ENCODE measurements around the gene KRTAP1-5. TPM values are rescaled to one million over a fixed set of nuclear protein-coding genes. Genes with fewer than 3 reads are reported as not detected.
"Not testable (repeated sequence)": the region's sequence is repeated elsewhere in the genome, so short reads cannot be mapped to it uniquely, and the experiment has no call there.

Gene KRTAP1-5
- total RNA-seq, 2 donors from 2014 or later, result not detected

GRCh38 chr17:41040783-41041571 lies 14.0 kb upstream of the KRTAP1-5 start, which contains the start of gene KRTAP1-1:
KRTAP1-1 (minus strand) TSS chr17:41041450; CDS start chr17:41041397, 53 bp downstream.
- not testable (repeated sequence) for H3K4me3 ChIP-seq; H3K27ac ChIP-seq; H3K36me3 ChIP-seq; DNase-seq (ENCODE audit: low spot score); H3K27me3 ChIP-seq (replicated peaks; ENCODE audit: insufficient read depth); ATAC-seq (ENCODE audit: insufficient number of reproducible peaks, low FRiP score, low read depth); H3K9me3 ChIP-seq; H3K4me1 ChIP-seq (ENCODE audit: control insufficient read depth in 1 of 2, low read depth in 2 of 2)
- TF ChIP-seq, protein P1, sequence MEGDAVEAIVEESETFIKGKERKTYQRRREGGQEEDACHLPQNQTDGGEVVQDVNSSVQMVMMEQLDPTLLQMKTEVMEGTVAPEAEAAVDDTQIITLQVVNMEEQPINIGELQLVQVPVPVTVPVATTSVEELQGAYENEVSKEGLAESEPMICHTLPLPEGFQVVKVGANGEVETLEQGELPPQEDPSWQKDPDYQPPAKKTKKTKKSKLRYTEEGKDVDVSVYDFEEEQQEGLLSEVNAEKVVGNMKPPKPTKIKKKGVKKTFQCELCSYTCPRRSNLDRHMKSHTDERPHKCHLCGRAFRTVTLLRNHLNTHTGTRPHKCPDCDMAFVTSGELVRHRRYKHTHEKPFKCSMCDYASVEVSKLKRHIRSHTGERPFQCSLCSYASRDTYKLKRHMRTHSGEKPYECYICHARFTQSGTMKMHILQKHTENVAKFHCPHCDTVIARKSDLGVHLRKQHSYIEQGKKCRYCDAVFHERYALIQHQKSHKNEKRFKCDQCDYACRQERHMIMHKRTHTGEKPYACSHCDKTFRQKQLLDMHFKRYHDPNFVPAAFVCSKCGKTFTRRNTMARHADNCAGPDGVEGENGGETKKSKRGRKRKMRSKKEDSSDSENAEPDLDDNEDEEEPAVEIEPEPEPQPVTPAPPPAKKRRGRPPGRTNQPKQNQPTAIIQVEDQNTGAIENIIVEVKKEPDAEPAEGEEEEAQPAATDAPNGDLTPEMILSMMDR (IDR thresholded peaks at IDR 0.05), result peak; percentile 8

GRCh38 chr17:41037853-41038350 lies 10.9 kb upstream of the KRTAP1-5 start:
- no peak overlapping the region for H3K27ac ChIP-seq
- no peak overlapping the region for H3K4me3 ChIP-seq
- TF ChIP-seq, protein P1 (IDR thresholded peaks at IDR 0.05), result no peak
- DNase-seq (ENCODE audit: low spot score), result no peak
- H3K36me3 ChIP-seq, result no peaks in the 10 kb centered on the region
- no peaks in the 10 kb centered on the region for H3K27me3 ChIP-seq (replicated peaks; ENCODE audit: insufficient read depth)
- H3K9me3 ChIP-seq, result no peaks in the 10 kb centered on the region
- no peak for ATAC-seq (ENCODE audit: insufficient number of reproducible peaks, low FRiP score, low read depth)
- peaks cover 0 to 8% of the 10 kb centered on the region in 2 donors for H3K4me1 ChIP-seq (ENCODE audit: control insufficient read depth in 1 of 2, low read depth in 2 of 2)

DNA sequence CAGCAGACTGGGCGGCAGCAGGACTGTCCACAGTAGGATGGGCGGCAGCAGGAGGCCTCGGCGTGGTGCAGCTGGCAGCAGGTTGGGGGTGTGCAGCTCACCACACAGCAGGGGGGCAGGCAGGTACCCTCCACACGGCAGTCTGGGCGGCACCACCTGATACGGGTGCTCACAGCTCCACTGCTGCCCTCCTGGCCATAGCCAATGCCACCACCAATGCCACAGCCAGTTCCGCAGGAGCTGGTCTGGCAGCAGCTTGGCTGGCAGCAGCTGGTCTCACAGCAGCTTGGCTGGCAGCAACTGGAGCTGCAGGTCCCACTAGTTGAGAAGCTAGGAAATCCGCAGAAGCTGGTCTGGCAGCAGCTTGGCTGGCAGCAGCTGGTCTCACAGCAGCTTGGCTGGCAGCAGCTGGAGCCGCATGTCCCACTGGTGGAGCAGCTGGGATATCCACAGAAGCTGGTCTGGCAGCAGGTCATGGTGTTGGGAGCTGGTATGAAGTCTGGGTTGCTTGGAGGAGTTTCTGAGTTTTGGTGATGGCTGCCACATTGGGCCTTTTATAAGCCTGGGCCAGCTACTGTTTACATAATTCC lies 7.4 kb upstream of the KRTAP1-5 start, which contains the start of gene KRTAP1-3:
TSS of gene KRTAP1-3 (minus strand) at position 529 of the 590 bp plus-strand sequence. CDS start at position 476, 53 bp downstream.
- not testable (repeated sequence) for ATAC-seq (ENCODE audit: insufficient number of reproducible peaks, low FRiP score, low read depth); H3K4me3 ChIP-seq; DNase-seq (ENCODE audit: low spot score); H3K27me3 ChIP-seq (replicated peaks; ENCODE audit: insufficient read depth); H3K4me1 ChIP-seq (ENCODE audit: control insufficient read depth in 1 of 2, low read depth in 2 of 2); H3K27ac ChIP-seq; H3K36me3 ChIP-seq; H3K9me3 ChIP-seq

GRCh38 chr17:41029633-41030245 lies 2.7 kb upstream of the KRTAP1-5 start, which contains the start of gene KRTAP1-4:
KRTAP1-4 (minus strand) TSS chr17:41030195; CDS start chr17:41030078, 117 bp downstream.
- H3K36me3 ChIP-seq, result no peaks in the 10 kb centered on the region

GRCh38 chr17:41024697-41025096 lies 2.3 kb downstream of the KRTAP1-5 start:
- no peaks in the 10 kb centered on the region for H3K27me3 ChIP-seq (replicated peaks; ENCODE audit: insufficient read depth)
- ATAC-seq (ENCODE audit: insufficient number of reproducible peaks, low FRiP score, low read depth), result no peak
- no peak for DNase-seq (ENCODE audit: low spot score)

More at GRCh38 chr17:41029633-41030245, 2.7 kb upstream of the KRTAP1-5 start, which contains the start of gene KRTAP1-4:
- Histone ChIP-seq H3K9me3 (no peaks in the 10 kb centered on the region), H3K27ac (no peak within 1 kb of the TSS), H3K4me1 (ENCODE audit: control insufficient read depth in 1 of 2, low read depth in 2 of 2) (no peaks in the 10 kb centered on the region), H3K4me3 (no peak within 1 kb of the TSS), H3K27me3 (replicated peaks; ENCODE audit: insufficient read depth) (no peaks in the 10 kb centered on the region)
- DNase-seq (ENCODE audit: low spot score), result no peak
- TF ChIP-seq, protein P1 (IDR thresholded peaks at IDR 0.05), result no peak
- ATAC-seq (ENCODE audit: insufficient number of reproducible peaks, low FRiP score, low read depth), result no peak

More at GRCh38 chr17:41024697-41025096, 2.3 kb downstream of the KRTAP1-5 start:
- Histone ChIP-seq H3K4me3 (no peak overlapping the region), H3K36me3 (no peaks in the 10 kb centered on the region), H3K27ac (no peak overlapping the region), H3K4me1 (ENCODE audit: control insufficient read depth in 1 of 2, low read depth in 2 of 2) (no peaks in the 10 kb centered on the region), H3K9me3 (no peaks in the 10 kb centered on the region)
- TF ChIP-seq, protein P1 (IDR thresholded peaks at IDR 0.05), result no peak

Data from thoracic aorta (tissue), 2 donors.